ENCODE data around the gene NSDHL.

Gene NSDHL

DNA sequence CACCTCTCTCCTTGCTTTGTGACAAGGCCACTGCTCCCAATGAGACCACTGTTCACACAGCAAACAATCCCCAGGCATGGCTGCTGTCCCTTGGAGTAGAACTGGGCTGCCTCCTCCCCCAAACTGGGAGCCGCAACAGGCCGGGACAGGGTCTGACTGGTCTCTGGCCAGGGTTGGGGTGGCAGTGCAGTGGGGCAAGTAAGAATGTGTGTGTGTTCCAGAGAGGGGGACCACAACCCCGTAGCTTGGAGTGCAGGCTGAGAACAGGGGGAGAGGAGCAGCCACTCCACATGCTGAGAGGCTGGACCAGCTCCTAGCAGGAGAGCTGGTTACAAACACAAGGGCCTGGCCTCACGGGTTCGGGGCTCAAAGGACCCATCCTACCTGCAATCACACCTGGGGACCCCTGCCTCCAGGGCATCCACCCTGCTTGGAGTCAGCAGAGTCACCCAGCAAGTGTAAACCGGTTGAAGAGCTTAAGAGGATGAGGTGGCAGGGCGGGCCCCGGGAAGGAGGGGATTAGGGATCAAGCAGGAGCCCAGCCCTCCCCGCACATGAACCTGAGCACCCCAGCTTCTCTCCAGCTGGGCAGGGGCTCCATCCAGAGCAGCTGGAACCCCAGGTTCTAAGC is 63.2 kb downstream of the NSDHL start:
- Mint-ChIP-seq H3K9me3 (no peaks in the 10 kb centered on the region), H3K4me1 (ENCODE audit: low read depth) (peaks cover 12% of the 10 kb centered on the region), H3K36me3 (ENCODE audit: low read depth) (no peaks in the 10 kb centered on the region), H3K27me3 (peaks cover 49% of the 10 kb centered on the region), H3K27ac (no peak overlapping the region), H3K4me3 (no peak overlapping the region)
- intact Hi-C loops (cut with micrococcal nuclease) = no loop called here

GRCh38 chrX:152895121-152895520 is 64.3 kb downstream of the NSDHL start:
- Mint-ChIP-seq H3K4me3 (no peak overlapping the region), H3K4me1 (ENCODE audit: low read depth) (peaks cover 12% of the 10 kb centered on the region), H3K36me3 (ENCODE audit: low read depth) (no peaks in the 10 kb centered on the region), H3K27ac (peak overlapping the region; percentile 1), H3K27me3 (peaks cover 53% of the 10 kb centered on the region), H3K9me3 (no peaks in the 10 kb centered on the region)
- intact Hi-C loops (cut with micrococcal nuclease) = no loop called here

DNA sequence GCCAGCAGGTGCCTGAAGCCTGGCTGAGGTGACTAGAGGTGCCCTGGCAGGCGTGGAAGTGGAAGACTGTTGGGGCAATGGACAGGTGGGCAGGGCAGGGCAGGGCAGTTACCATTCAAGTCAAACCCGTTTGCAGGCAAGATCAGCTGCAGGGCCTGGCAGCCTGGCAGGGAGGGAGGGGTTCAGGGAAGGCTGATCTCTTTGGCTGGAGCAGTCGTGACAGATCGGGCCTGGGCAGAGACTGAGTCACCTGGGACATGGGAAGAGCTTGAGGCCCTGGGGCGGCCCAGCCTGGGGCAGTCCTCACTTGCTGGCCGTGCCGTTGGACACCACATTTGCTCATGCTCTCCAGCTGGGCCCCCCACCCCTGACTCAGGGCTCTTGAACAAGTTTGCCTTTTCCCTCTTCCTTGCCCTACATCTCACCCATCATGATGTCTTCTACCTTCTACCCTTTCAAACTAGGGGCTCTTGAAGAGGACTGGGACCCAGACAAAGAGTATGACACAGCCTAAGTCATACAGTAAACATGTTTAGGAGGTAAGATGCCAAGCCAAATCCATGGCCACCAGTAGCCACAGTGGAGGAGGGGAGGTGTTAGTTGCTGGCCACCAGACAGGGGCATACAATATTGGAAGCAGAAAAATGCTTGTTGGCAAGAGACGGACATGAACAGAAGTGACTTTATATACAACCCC is 65.0 kb downstream of the NSDHL start:
- H3K27me3 Mint-ChIP-seq = peaks cover 50% of the 10 kb centered on the region
- no peaks in the 10 kb centered on the region for H3K9me3 Mint-ChIP-seq
- intact Hi-C loops (cut with micrococcal nuclease) = no loop called here
- H3K4me3 Mint-ChIP-seq = no peak overlapping the region
- peaks cover 12% of the 10 kb centered on the region for H3K4me1 Mint-ChIP-seq (ENCODE audit: low read depth)
- no peaks in the 10 kb centered on the region for H3K36me3 Mint-ChIP-seq (ENCODE audit: low read depth)
- no peak overlapping the region for H3K27ac Mint-ChIP-seq

GRCh38 chrX:152896450-152896849 is 65.6 kb downstream of the NSDHL start:
- peaks cover 12% of the 10 kb centered on the region for H3K4me1 Mint-ChIP-seq (ENCODE audit: low read depth)
- no peaks in the 10 kb centered on the region for H3K36me3 Mint-ChIP-seq (ENCODE audit: low read depth)
- H3K4me3 Mint-ChIP-seq = no peak overlapping the region
- intact Hi-C loops (cut with micrococcal nuclease) = no loop called here
- H3K27me3 Mint-ChIP-seq = peaks cover 44% of the 10 kb centered on the region
- no peak overlapping the region for H3K27ac Mint-ChIP-seq
- H3K9me3 Mint-ChIP-seq = no peaks in the 10 kb centered on the region

DNA sequence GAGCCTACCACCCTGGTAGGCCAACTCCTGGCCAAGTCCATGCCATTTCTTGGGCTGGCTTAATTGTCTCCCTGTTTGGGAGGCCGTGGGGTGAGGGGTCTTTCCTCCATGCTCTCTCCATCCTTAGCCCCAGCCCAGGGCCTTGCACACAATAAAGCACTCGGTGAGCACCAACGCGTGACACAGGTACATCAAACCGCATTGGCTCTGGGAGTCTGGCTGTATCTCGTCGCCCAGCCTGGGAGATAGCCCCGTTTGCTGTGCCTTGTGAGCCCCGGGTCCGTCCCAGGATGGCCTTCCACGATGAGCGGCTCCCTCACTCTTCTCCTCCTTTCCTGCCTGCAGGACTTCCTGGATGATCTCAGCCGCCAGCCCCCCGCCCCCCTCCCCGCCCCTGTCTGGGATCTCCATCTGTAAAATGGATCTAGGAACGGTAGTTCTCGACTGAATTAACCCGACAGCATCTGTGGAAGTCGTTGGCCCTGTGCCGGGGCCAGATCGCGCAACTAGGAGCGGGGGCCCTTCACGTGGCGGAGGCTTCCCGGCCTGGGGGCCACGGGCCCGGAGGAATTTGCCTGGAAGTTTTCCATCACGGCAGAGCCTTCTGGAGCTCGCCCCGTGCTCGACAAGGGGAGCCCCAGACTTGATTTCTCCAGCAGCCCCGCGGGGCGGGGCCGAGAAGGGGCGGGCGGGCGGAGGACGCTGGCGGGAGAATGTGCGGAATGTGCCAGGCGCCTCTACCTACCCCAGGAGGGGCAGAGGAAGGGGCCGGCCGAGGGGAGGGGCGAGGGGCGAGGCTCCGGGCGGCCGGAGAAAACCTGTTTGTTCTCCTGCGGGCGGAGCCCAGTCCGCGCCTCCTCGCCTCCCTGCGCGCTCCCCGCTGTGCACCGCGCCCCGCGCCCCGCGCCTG is 66.6 kb downstream of the NSDHL start, which contains the start of gene ZNF185:
Gene ZNF185, plus strand, starts transcription at position 846 of the 910 bp plus-strand sequence. CDS start 16,423 bp downstream, outside the sequence.
- no peaks in the 10 kb centered on the region for H3K9me3 Mint-ChIP-seq
- H3K27ac Mint-ChIP-seq = no peak within 1 kb of the TSS
- peaks cover 13% of the 10 kb centered on the region for H3K4me1 Mint-ChIP-seq (ENCODE audit: low read depth)
- peaks cover 42% of the 10 kb centered on the region for H3K27me3 Mint-ChIP-seq
- no peaks in the 10 kb centered on the region for H3K36me3 Mint-ChIP-seq (ENCODE audit: low read depth)
- intact Hi-C loops (cut with micrococcal nuclease) = no loop called here
- no peak within 1 kb of the TSS for H3K4me3 Mint-ChIP-seq

- Mint-ChIP-seq H3K9me3 (no peaks in the 10 kb centered on the region), H3K4me1 (ENCODE audit: low read depth) (peaks cover 19% of the 10 kb centered on the region), H3K36me3 (ENCODE audit: low read depth) (no peaks in the 10 kb centered on the region), H3K27me3 (peaks cover 41% of the 10 kb centered on the region), H3K4me3 (no peak overlapping the region), H3K27ac (no peak overlapping the region)
- intact Hi-C loops (cut with micrococcal nuclease) = no loop called here
Observed at GRCh38 chrX:152898442-152898841, 67.6 kb downstream of the NSDHL start.

GRCh38 chrX:152899111-152899873 is 68.4 kb downstream of the NSDHL start:
- intact Hi-C loops (cut with micrococcal nuclease) = no loop called here
- H3K9me3 Mint-ChIP-seq = no peaks in the 10 kb centered on the region
- no peak overlapping the region for H3K27ac Mint-ChIP-seq
- H3K36me3 Mint-ChIP-seq (ENCODE audit: low read depth) = no peaks in the 10 kb centered on the region
- H3K4me1 Mint-ChIP-seq (ENCODE audit: low read depth) = peaks cover 19% of the 10 kb centered on the region
- H3K4me3 Mint-ChIP-seq = no peak overlapping the region
- peaks cover 42% of the 10 kb centered on the region for H3K27me3 Mint-ChIP-seq

DNA sequence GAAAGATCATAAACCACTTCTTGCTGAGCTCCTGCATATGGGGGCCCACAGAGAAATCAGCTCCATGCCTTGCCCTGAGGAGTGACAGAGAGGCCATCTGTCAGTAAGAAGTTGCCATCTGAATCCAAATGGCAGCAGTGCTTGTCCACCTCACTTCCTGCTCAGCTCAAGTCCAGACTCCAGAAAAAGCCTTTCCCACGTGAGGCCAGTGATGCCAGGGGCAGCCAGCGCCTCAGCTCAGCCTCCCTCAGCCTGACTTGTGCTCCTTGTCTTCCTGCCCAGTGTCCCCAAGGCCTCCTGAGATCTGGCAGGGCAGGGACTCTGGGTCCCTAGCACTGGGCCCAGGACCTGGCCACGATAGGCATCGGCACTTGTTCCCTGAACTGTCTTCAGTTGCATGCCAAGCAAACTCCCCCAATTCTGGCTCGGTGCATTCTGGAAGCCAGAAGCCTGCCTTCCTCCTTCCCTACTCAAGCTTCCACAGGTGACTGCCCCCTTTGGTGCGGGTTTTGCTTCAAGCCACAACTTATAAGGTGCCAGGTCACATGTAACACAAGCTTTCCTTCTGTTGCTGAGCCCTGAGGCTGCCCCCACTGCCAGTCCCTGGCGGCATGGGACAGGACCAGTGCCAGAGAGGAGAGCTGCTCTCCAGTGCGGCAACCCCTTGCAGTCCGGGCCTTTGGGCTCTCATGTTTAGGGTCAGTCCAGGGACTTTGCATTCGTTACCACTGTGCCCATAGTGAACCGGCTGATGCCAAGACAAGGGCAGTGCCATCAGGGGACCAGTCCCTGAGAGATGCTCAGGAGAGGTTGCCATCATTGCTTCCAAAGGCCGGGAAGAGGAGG is 69.2 kb downstream of the NSDHL start:
- Mint-ChIP-seq H3K4me3 (no peak overlapping the region), H3K9me3 (no peaks in the 10 kb centered on the region), H3K4me1 (ENCODE audit: low read depth) (peaks cover 19% of the 10 kb centered on the region), H3K27me3 (peaks cover 42% of the 10 kb centered on the region), H3K36me3 (ENCODE audit: low read depth) (no peaks in the 10 kb centered on the region), H3K27ac (no peak overlapping the region)
- intact Hi-C loops (cut with micrococcal nuclease) = no loop called here

GRCh38 chrX:152900937-152901445 is 70.1 kb downstream of the NSDHL start:
- H3K9me3 Mint-ChIP-seq = no peaks in the 10 kb centered on the region
- H3K27me3 Mint-ChIP-seq = peaks cover 43% of the 10 kb centered on the region
- intact Hi-C loops (cut with micrococcal nuclease) = no loop called here
- peaks cover 19% of the 10 kb centered on the region for H3K4me1 Mint-ChIP-seq (ENCODE audit: low read depth)
- no peak overlapping the region for H3K4me3 Mint-ChIP-seq
- H3K36me3 Mint-ChIP-seq (ENCODE audit: low read depth) = no peaks in the 10 kb centered on the region
- no peak overlapping the region for H3K27ac Mint-ChIP-seq

GRCh38 chrX:152901816-152902501 is 71.1 kb downstream of the NSDHL start:
- no peak overlapping the region for H3K27ac Mint-ChIP-seq
- intact Hi-C loops (cut with micrococcal nuclease) = no loop called here
- H3K27me3 Mint-ChIP-seq = peaks cover 39% of the 10 kb centered on the region

DNA sequence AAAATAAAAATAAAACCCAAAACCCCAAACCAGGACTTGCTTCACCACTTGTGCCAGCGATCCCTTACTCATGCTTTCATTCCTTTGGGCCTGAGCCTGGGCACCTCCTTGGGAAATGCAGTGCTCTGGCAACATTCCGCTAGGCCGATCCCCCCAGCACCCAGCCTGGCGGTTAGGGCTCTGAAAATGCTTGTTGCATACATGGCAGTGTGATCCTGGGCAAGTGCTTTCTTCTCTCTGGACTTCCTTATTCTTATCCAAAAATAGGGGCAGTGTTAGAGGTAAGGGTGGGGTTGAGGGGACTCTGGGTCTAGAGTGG is 71.6 kb downstream of the NSDHL start:
- H3K27me3 Mint-ChIP-seq = peaks cover 40% of the 10 kb centered on the region
- H3K9me3 Mint-ChIP-seq = no peaks in the 10 kb centered on the region
- H3K36me3 Mint-ChIP-seq (ENCODE audit: low read depth) = no peaks in the 10 kb centered on the region
- no peak overlapping the region for H3K27ac Mint-ChIP-seq
- intact Hi-C loops (cut with micrococcal nuclease) = no loop called here
- peaks cover 13% of the 10 kb centered on the region for H3K4me1 Mint-ChIP-seq (ENCODE audit: low read depth)
- H3K4me3 Mint-ChIP-seq = no peak overlapping the region

More at GRCh38 chrX:152901816-152902501, 71.1 kb downstream of the NSDHL start:
- Mint-ChIP-seq H3K9me3 (no peaks in the 10 kb centered on the region), H3K4me3 (no peak overlapping the region), H3K36me3 (ENCODE audit: low read depth) (no peaks in the 10 kb centered on the region), H3K4me1 (ENCODE audit: low read depth) (peaks cover 11% of the 10 kb centered on the region)

DNA sequence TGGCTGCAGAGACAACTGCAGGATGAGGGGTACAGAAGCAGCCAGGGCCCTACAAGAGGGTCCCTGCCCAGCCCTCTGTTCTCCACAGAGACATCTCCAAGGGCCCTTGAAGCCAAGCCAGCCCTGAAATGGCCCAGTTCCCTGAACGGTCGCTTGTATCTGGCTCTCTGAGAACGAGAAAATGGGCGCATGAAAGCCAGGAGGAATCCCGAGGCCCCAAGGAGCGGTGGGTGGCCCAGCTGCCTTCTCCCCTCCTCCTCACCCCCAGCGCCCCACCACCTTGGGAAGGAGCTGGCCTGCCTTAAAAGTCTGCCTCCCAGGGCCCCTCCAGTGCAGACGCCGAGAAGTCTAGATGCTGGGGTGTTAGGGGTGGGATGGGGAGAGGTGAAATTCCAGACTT is 72.7 kb downstream of the NSDHL start:
- Mint-ChIP-seq H3K9me3 (no peaks in the 10 kb centered on the region), H3K36me3 (ENCODE audit: low read depth) (no peaks in the 10 kb centered on the region), H3K4me3 (no peak overlapping the region), H3K27ac (no peak overlapping the region), H3K27me3 (peaks cover 37% of the 10 kb centered on the region), H3K4me1 (ENCODE audit: low read depth) (peaks cover 15% of the 10 kb centered on the region)
- intact Hi-C loops (cut with micrococcal nuclease) = no loop called here

Measured in dendritic cell treated with granulocyte-macrophage colony-stimulating factor and Interleukin-4, amounts not matched to agents 40 ng/mL and 50 ng/mL, for 4 days (primary cell).